Omental fat pad (tissue), 4 donors: ENCODE measurements around the gene WWTR1. TPM values are rescaled to one million over a fixed set of nuclear protein-coding genes. Genes with fewer than 3 reads are reported as not detected.
A peak's percentile ranks its signal among the peaks of the same experiment; 100 is the strongest.

Source experiments
- ATAC-seq: fragments of 150-250 bp; one replicate; pipeline ENCODE4 v1.9.1; 2016; ENCODE audit warnings: mild to moderate bottlenecking, moderate library complexity; ENCODE audit not compliant: low FRiP score
- DNase-seq: peaks from one replicate; pipeline ENCODE4 v3.0.0-alpha.2; 2019; ENCODE audit warnings: low spot score
- CTCF ChIP-seq, 3 donors: fragments of 450-650 bp; IDR thresholded peaks; one replicate each; pipeline ENCODE4 v1.5.1; 2016 to 2017; ENCODE audit warnings: antibody characterized with exemption in 3 of 3, mild to moderate bottlenecking in 3 of 3, moderate library complexity in 2 of 3
- total RNA-seq, 4 donors: library from RNA; depleted of rRNA; stranded (reverse); fragments of >200 nt; gene quantifications; one replicate each; pipeline ENCODE4 v1.1.0, GENCODE V29; 2016

The WWTR1 gene
- total RNA-seq, 4 donors from 2014 or later: 57.4 to 130 (median 77.7) TPM

DNA sequence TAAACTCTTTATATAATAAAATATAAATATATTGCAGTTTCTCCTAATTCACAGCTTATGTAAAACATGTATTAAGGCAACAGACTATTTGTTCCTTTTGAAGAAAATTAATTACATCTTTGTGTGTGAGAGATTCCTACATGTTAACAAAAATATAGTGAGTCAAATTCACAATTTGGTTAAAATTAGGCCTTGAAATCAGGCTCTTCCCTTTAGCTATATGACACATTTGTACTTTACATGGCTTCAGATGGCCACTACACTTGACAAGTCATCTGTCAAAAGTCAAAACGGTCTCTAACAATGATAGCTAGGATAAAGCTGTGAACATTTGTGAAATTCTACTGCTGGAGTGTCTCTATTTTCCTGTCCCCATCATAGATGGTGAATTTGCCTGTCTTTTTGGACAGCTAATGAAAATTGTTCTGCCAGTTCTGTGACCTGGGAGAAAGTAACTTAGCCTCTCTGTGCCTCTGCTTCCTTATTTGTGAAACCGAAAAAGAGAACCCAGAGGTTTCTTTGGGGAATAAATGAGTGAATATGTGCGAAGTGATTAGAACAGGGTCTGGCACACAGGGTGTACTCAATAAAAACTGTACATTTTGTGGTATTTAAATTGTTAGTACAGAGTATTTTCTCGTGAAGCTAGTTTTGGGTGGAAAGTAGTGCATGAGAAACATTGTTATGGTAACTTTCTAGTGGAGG is 159.7 kb downstream of the WWTR1 start:
- no peak for ATAC-seq
- DNase-seq: no peak
- TF ChIP-seq CTCF (IDR thresholded peaks at IDR 0.05): no peak

- DNase-seq: no peak
- TF ChIP-seq CTCF (IDR thresholded peaks at IDR 0.05): no peak
- no peak for ATAC-seq
Measured at GRCh38 chr3:149496891-149497290, 160.9 kb downstream of the WWTR1 start.

DNA sequence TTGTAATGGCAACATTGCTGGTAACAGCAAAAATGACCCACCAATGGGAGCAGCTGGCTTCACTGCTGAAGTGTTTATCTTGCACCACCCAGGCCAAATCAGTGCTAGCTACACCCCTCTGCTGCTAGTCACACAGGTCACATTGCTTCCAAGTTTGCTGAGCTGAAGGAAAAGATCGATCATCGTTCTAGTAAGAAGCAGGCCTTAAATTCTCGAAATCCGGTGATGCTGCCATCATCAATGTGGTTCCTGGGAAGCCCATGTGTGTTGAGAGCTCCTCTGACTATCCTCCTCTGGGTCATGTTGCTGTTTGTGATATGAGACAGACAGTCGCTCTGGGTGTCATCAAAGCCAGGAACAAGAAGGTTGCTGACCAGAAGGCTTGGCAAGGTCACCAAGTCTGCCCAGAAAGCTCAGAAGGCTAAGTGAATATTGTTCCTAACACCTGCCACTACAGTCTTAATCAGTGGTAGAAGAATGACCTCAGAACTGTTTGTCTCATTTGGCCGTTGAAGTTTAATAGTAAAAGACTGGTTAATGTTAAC is 162.2 kb downstream of the WWTR1 start:
- DNase-seq (no peak), ATAC-seq (no peak)
- TF ChIP-seq CTCF (IDR thresholded peaks at IDR 0.05): no peak

GRCh38 chr3:149494759-149495580 is 162.9 kb downstream of the WWTR1 start:
- ATAC-seq: no peak
- no peak for TF ChIP-seq CTCF (IDR thresholded peaks at IDR 0.05)

GRCh38 chr3:149494022-149494758 is 163.6 kb downstream of the WWTR1 start:
- peak; percentile 55 for ATAC-seq
- peak in 1 of 3 donors; percentile 32 for TF ChIP-seq CTCF (IDR thresholded peaks at IDR 0.05)
- DNase-seq: no peak

More at GRCh38 chr3:149494759-149495580, 162.9 kb downstream of the WWTR1 start:
- no peak for DNase-seq

GRCh38 chr3:149493315-149494021 is 164.4 kb downstream of the WWTR1 start:
- ATAC-seq: no peak

More at GRCh38 chr3:149493315-149494021, 164.4 kb downstream of the WWTR1 start:
- no peak for DNase-seq
- TF ChIP-seq CTCF (IDR thresholded peaks at IDR 0.05): no peak
